ENCODE measurements around the gene CCDC59. TPM values are rescaled to one million over a fixed set of nuclear protein-coding genes. Genes with fewer than 3 reads are reported as not detected.

Gene CCDC59
- total RNA-seq, 1 donor from 2014 or later, result 101 TPM

- peak overlapping the region; percentile 79 for H3K4me3 ChIP-seq (ENCODE audit: low read depth, low read length)
- DNase-seq (ENCODE audit: low read depth), result no peak
- H3K36me3 ChIP-seq (ENCODE audit: control insufficient read depth, insufficient read depth, low read length), result no peaks in the 10 kb centered on the region
- no peak for TF ChIP-seq CTCF (IDR thresholded peaks at IDR 0.05; ENCODE audit: insufficient read depth, low read length, poor library complexity, severe bottlenecking)
- no peaks in the 10 kb centered on the region for H3K27me3 ChIP-seq (ENCODE audit: control insufficient read depth, insufficient read depth, low read length)
These were observed 910 bp upstream of the CCDC59 start for GRCh38 chr12:82359115-82359478.

DNA sequence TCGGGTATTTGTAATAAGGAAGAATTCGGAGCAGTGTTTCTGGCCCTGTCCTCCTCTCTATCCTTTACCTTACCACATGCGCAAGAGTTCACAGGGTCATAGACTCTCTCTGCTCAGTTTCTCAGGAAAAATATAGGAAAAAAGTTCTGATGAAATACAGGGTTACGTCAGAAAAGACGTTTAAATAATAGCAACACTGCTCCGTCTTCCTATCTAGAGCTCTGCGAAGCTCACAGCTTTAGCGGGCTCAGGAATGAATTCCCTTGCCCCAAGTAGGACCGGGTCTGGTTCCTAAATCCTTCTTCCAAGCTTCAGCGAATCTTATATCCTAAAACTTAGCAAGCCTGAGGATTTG, 365 bp downstream of the CCDC59 start:
- Histone ChIP-seq H3K4me3 (ENCODE audit: low read depth, low read length) (peak overlapping the region; percentile 79), H3K27me3 (ENCODE audit: control insufficient read depth, insufficient read depth, low read length) (no peaks in the 10 kb centered on the region), H3K36me3 (ENCODE audit: control insufficient read depth, insufficient read depth, low read length) (no peaks in the 10 kb centered on the region)
- no peak for DNase-seq (ENCODE audit: low read depth)
- no peak for TF ChIP-seq CTCF (IDR thresholded peaks at IDR 0.05; ENCODE audit: insufficient read depth, low read length, poor library complexity, severe bottlenecking)

- Histone ChIP-seq H3K27me3 (ENCODE audit: control insufficient read depth, insufficient read depth, low read length) (no peaks in the 10 kb centered on the region), H3K36me3 (ENCODE audit: control insufficient read depth, insufficient read depth, low read length) (no peaks in the 10 kb centered on the region), H3K4me3 (ENCODE audit: low read depth, low read length) (peak overlapping the region; percentile 79)
- TF ChIP-seq CTCF (IDR thresholded peaks at IDR 0.05; ENCODE audit: insufficient read depth, low read length, poor library complexity, severe bottlenecking), result no peak
- no peak for DNase-seq (ENCODE audit: low read depth)
These were observed 847 bp downstream of the CCDC59 start for GRCh38 chr12:82357340-82357739.

- no peaks in the 10 kb centered on the region for H3K36me3 ChIP-seq (ENCODE audit: control insufficient read depth, insufficient read depth, low read length)
- H3K4me3 ChIP-seq (ENCODE audit: low read depth, low read length), result no peak overlapping the region
- H3K27me3 ChIP-seq (ENCODE audit: control insufficient read depth, insufficient read depth, low read length), result no peaks in the 10 kb centered on the region
- DNase-seq (ENCODE audit: low read depth), result no peak
- TF ChIP-seq CTCF (IDR thresholded peaks at IDR 0.05; ENCODE audit: insufficient read depth, low read length, poor library complexity, severe bottlenecking), result no peak
These were observed 6.8 kb downstream of the CCDC59 start for GRCh38 chr12:82351390-82351789.

DNA sequence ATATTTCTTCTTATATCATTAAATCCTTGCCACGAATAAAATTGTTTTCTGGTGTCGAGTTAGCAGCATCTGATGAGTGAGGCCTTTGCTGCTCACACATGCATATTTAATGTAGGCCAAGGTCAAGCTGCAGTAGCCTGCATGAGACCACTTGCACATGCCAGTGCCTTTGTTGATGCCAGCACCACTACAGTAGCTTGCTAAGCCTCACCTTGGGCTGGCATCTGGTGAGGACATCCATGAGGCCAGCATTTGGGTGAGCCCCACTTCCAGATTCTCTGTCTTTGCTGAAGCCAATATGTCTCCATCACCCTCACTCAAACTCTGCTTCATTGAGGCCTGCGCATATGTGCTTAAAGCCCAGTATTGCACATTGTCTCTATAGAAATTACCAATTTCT, 8.0 kb downstream of the CCDC59 start:
- H3K27me3 ChIP-seq (ENCODE audit: control insufficient read depth, insufficient read depth, low read length), result no peaks in the 10 kb centered on the region
- TF ChIP-seq CTCF (IDR thresholded peaks at IDR 0.05; ENCODE audit: insufficient read depth, low read length, poor library complexity, severe bottlenecking), result no peak
- no peak for DNase-seq (ENCODE audit: low read depth)
- no peaks in the 10 kb centered on the region for H3K36me3 ChIP-seq (ENCODE audit: control insufficient read depth, insufficient read depth, low read length)
- H3K4me3 ChIP-seq (ENCODE audit: low read depth, low read length), result no peak overlapping the region

DNA sequence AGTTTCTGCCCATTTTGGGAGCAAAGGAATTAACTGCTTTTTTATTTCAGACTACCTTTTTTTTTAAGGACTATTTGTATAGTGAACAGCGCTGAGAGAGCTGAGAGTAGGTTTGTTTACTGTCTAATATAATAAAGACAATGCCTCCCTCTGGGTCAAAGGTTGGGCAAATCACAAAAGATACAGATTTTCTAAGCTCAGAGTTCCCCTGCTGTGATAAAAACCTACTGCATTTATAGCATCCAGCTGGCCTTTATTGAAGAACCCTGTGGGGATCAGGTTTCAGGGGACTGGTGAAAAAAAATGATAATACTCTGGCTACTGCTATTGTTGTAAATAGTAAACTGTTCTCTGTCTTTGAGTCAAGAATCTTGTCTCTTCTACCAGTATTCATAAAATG, 28.7 kb downstream of the CCDC59 start:
- no peak for TF ChIP-seq CTCF (IDR thresholded peaks at IDR 0.05; ENCODE audit: insufficient read depth, low read length, poor library complexity, severe bottlenecking)
- DNase-seq (ENCODE audit: low read depth), result no peak
- Histone ChIP-seq H3K36me3 (ENCODE audit: control insufficient read depth, insufficient read depth, low read length) (no peaks in the 10 kb centered on the region), H3K27me3 (ENCODE audit: control insufficient read depth, insufficient read depth, low read length) (no peaks in the 10 kb centered on the region), H3K4me3 (ENCODE audit: low read depth, low read length) (no peak overlapping the region)

Measured in kidney epithelial cell (primary cell).